ENCODE measurements around the gene FITM1. TPM values are rescaled to one million over a fixed set of nuclear protein-coding genes. Genes with fewer than 3 reads are reported as not detected.

FITM1 gene
- total and polyA plus RNA-seq, 12 donors: 77.0 to 247 (median 131) TPM

GRCh38 chr14:24145690-24146452 is 15.4 kb downstream of the FITM1 start:
- H3K4me3 ChIP-seq: peak overlapping the region; percentile 75 to 96 (median 84)
- no peaks in the 10 kb centered on the region for H3K9me3 ChIP-seq
- TF ChIP-seq CTCF (IDR thresholded peaks at IDR 0.05): no peak
- DNase-seq (no peak), ATAC-seq (no peak)
- intact Hi-C loops (cut with DNase I): loop anchor here in 4 of 10 donors (2.0 to 10.0 kb wide), 4 partner anchors 15 to 841 kb away; partner anchors contain the start of genes DCAF11 (in 3 of the 4), NRL (in 3 of the 4), BCL2L2 (in 1 of the 4) and IRF9 (in 1 of the 4)
- 14% methylated on average over 9 of the region's 9 CpGs for WGBS, 2 donors
- peaks cover 18 to 61% (median 35%) of the 10 kb centered on the region in 9 donors for H3K4me1 ChIP-seq
- peaks cover 0 to 55% (median 22%) of the 10 kb centered on the region in 9 donors for H3K36me3 ChIP-seq
- no peaks in the 10 kb centered on the region for H3K27me3 ChIP-seq
- peak overlapping the region; percentile 79 to 97 (median 94) for H3K27ac ChIP-seq

- H3K4me3 ChIP-seq: peak within 1 kb of the TSS; percentile 75 to 96 (median 84)
Observed at GRCh38 chr14:24146453-24146977, 16.1 kb downstream of the FITM1 start, which contains the start of gene PSME2. PSME2 (minus strand) TSS chr14:24146610; CDS start chr14:24146581, 29 bp downstream.

GRCh38 chr14:24146978-24147760 is 16.7 kb downstream of the FITM1 start, which contains the start of gene RNF31:
RNF31 (plus strand) TSS chr14:24147498; CDS start chr14:24147699, 201 bp downstream.
- H3K36me3 ChIP-seq: peaks cover 0 to 68% (median 34%) of the 10 kb centered on the region in 9 donors
- TF ChIP-seq CTCF (IDR thresholded peaks at IDR 0.05): no peak
- ATAC-seq (peak; percentile 92 to 98 (median 95)), DNase-seq (peak; percentile 97 to 99)
- H3K9me3 ChIP-seq: no peaks in the 10 kb centered on the region
- no peaks in the 10 kb centered on the region for H3K27me3 ChIP-seq
- peak within 1 kb of the TSS; percentile 79 to 97 (median 94) for H3K27ac ChIP-seq
- WGBS, 2 donors: 0 to 1% methylated on average over 55 to 57 of the region's 57 CpGs
- peaks cover 16 to 57% (median 30%) of the 10 kb centered on the region in 9 donors for H3K4me1 ChIP-seq
- intact Hi-C loops (cut with DNase I): loop anchor here in 4 of 10 donors (2.0 to 10.0 kb wide), 4 partner anchors 14 to 842 kb away; partner anchors contain the start of genes DCAF11 (in 3 of the 4), NRL (in 3 of the 4), BCL2L2 (in 1 of the 4) and IRF9 (in 1 of the 4)
- peak within 1 kb of the TSS; percentile 75 to 96 (median 84) for H3K4me3 ChIP-seq

More at GRCh38 chr14:24146453-24146977, 16.1 kb downstream of the FITM1 start, which contains the start of gene PSME2:
- Histone ChIP-seq H3K9me3 (no peaks in the 10 kb centered on the region), H3K27ac (peak within 1 kb of the TSS; percentile 79 to 97 (median 94)), H3K4me1 (peaks cover 18 to 61% (median 34%) of the 10 kb centered on the region in 9 donors), H3K36me3 (peaks cover 0 to 61% (median 29%) of the 10 kb centered on the region in 9 donors), H3K27me3 (no peaks in the 10 kb centered on the region)
- TF ChIP-seq CTCF (IDR thresholded peaks at IDR 0.05): peak in 2 of 9 donors; percentile 7 to 21
- peak; percentile 93 to 95 for DNase-seq
- WGBS, 2 donors: 0% methylated on average over 25 of the region's 25 CpGs
- intact Hi-C loops (cut with DNase I): loop anchor here in 4 of 10 donors (2.0 to 10.0 kb wide), 4 partner anchors 14 to 842 kb away; partner anchors contain the start of genes DCAF11 (in 3 of the 4), NRL (in 3 of the 4), BCL2L2 (in 1 of the 4) and IRF9 (in 1 of the 4)
- ATAC-seq: peak; percentile 85 to 94 (median 89)
